ENCODE data around the gene TECR.

TECR gene

GRCh38 chr19:14529254-14530004 is at the start of gene TECR:
TSS of gene TECR (plus strand) at chr19:14529594. CDS start at chr19:14529697, 103 bp downstream.
- no peak for TF ChIP-seq CTCF (IDR thresholded peaks at IDR 0.05)

- peak; percentile 94 for TF ChIP-seq CTCF (IDR thresholded peaks at IDR 0.05)
Measured at GRCh38 chr19:14479975-14480699, 49.3 kb upstream of the TECR start.

- no peak for TF ChIP-seq CTCF (IDR thresholded peaks at IDR 0.05)
Measured at GRCh38 chr19:14480700-14481079, 48.7 kb upstream of the TECR start.

- no peak for TF ChIP-seq CTCF (IDR thresholded peaks at IDR 0.05)
Measured at GRCh38 chr19:14482172-14482941, 47.0 kb upstream of the TECR start.

GRCh38 chr19:14487370-14488125 is 41.8 kb upstream of the TECR start:
- no peak for TF ChIP-seq CTCF (IDR thresholded peaks at IDR 0.05)

- TF ChIP-seq CTCF (IDR thresholded peaks at IDR 0.05): no peak
Measured at GRCh38 chr19:14492756-14493337, 36.5 kb upstream of the TECR start.

GRCh38 chr19:14494411-14494810 is 35.0 kb upstream of the TECR start:
- TF ChIP-seq CTCF (IDR thresholded peaks at IDR 0.05): no peak
